Endometrial microvascular endothelial cells (primary cell): ENCODE data around the gene WNT7B. TPM values are rescaled to one million over a fixed set of nuclear protein-coding genes. Genes with fewer than 3 reads are reported as not detected.

ENCODE experiments used
- in situ Hi-C: cut with HindIII; loops from 2 replicates; pipeline ENCODE4 v1.10.0; 2017; ENCODE audit warnings: low sequenced_read_pairs, low pct_unique_long_range_greater_than_20kb; ENCODE audit errors: inconsistent ontology term
- total RNA-seq: library from RNA; depleted of rRNA; stranded (reverse); fragments of >200 nt; gene quantifications from one replicate; pipeline ENCODE4 v1.2.3, GENCODE V29; 2015; ENCODE audit errors: inconsistent ontology term

Gene WNT7B
- total RNA-seq, 1 donor from 2014 or later = 0.19 TPM

- in situ Hi-C loops = no loop called here
These were observed 72.7 kb downstream of the WNT7B start for GRCh38 chr22:45904236-45904635.

GRCh38 chr22:45903355-45904135, 73.4 kb downstream of the WNT7B start:
- in situ Hi-C loops = no loop called here

GRCh38 chr22:45897736-45898135, 79.2 kb downstream of the WNT7B start:
- in situ Hi-C loops = no loop called here

- in situ Hi-C loops = no loop called here
These were observed 79.9 kb downstream of the WNT7B start for GRCh38 chr22:45896964-45897538.

- in situ Hi-C loops = no loop called here
These were observed 80.6 kb downstream of the WNT7B start for GRCh38 chr22:45896153-45896951.

GRCh38 chr22:45895436-45896152, 81.4 kb downstream of the WNT7B start:
- in situ Hi-C loops = no loop called here

GRCh38 chr22:45893516-45893915, 83.4 kb downstream of the WNT7B start:
- in situ Hi-C loops = no loop called here

- in situ Hi-C loops = no loop called here
These were observed 84.1 kb downstream of the WNT7B start for GRCh38 chr22:45892681-45893461.

- in situ Hi-C loops = no loop called here
These were observed 84.9 kb downstream of the WNT7B start for GRCh38 chr22:45891996-45892621.

- in situ Hi-C loops = no loop called here
These were observed 85.4 kb downstream of the WNT7B start for GRCh38 chr22:45891471-45891995.

- in situ Hi-C loops = no loop called here
These were observed 85.9 kb downstream of the WNT7B start for GRCh38 chr22:45891021-45891421.

- in situ Hi-C loops = no loop called here
These were observed 86.7 kb downstream of the WNT7B start for GRCh38 chr22:45890351-45890635.

- in situ Hi-C loops = no loop called here
These were observed 87.2 kb downstream of the WNT7B start for GRCh38 chr22:45889539-45890350.

- in situ Hi-C loops = no loop called here
These were observed 87.8 kb downstream of the WNT7B start for GRCh38 chr22:45889093-45889538.

GRCh38 chr22:45888221-45889092, 88.5 kb downstream of the WNT7B start:
- in situ Hi-C loops = no loop called here
